HCT116 (cell line): Measurements from ENCODE around the gene TENT4A.

Experiments
- CTCF ChIP-seq, 3 experiments: fragments of 200-600 bp in 1 of 3; sonication (generic) in 1 of 3; IDR thresholded peaks in 2 of 3; conservative IDR thresholded peaks in 1 of 3; 2 replicates each; pipeline ENCODE4 v1.5.1; 2012 to 2017; ENCODE audit warnings: low read depth in 2 of 3, low read length in 2 of 3, antibody characterized with exemption in 1 of 3, borderline replicate concordance in 1 of 3, control low read depth in 1 of 3, mild to moderate bottlenecking in 1 of 3, mixed read lengths in 1 of 3, mixed run types in 1 of 3, moderate library complexity in 1 of 3; ENCODE audit not compliant: insufficient read depth in 1 of 3
- RAD21 ChIP-seq: IDR thresholded peaks from 2 replicates; pipeline ENCODE4 v1.6.1; 2012; ENCODE audit warnings: low read depth, mild to moderate bottlenecking
- REST ChIP-seq: IDR thresholded peaks from 2 replicates; pipeline ENCODE4 v1.6.1; 2012; ENCODE audit warnings: low read depth
- TCF7L2 ChIP-seq: IDR thresholded peaks from 2 replicates; pipeline ENCODE4 v1.7.0; 2011; ENCODE audit warnings: borderline replicate concordance, inconsistent platforms; ENCODE audit not compliant: insufficient read depth, insufficient read length; ENCODE audit errors: extremely low read depth
- ZFX ChIP-seq: fragments of 450-650 bp; IDR thresholded peaks from 2 replicates; pipeline ENCODE4 v1.6.1; 2017

- TF ChIP-seq CTCF (IDR thresholded peaks at IDR 0.05 in 2 of 3, conservative IDR thresholded peaks at IDR 0.05 in 1 of 3; ENCODE audit: borderline replicate concordance in 1 of 3, insufficient read depth in 1 of 3, low read depth in 2 of 3, low read length in 2 of 3) (no peak), ZFX (no peak), RAD21 (no peak), TCF7L2 (no peak), REST (no peak)
These were observed 75.2 kb downstream of the TENT4A start for GRCh38 chr5:6788439-6788838.
